ENCODE measurements around the gene DNAAF8. TPM values are rescaled to one million over a fixed set of nuclear protein-coding genes. Genes with fewer than 3 reads are reported as not detected.

DNAAF8 gene
- total RNA-seq, 4 donors from 2014 or later: 0.21 to 0.42 (median 0.38) TPM; not detected in 1

DNA sequence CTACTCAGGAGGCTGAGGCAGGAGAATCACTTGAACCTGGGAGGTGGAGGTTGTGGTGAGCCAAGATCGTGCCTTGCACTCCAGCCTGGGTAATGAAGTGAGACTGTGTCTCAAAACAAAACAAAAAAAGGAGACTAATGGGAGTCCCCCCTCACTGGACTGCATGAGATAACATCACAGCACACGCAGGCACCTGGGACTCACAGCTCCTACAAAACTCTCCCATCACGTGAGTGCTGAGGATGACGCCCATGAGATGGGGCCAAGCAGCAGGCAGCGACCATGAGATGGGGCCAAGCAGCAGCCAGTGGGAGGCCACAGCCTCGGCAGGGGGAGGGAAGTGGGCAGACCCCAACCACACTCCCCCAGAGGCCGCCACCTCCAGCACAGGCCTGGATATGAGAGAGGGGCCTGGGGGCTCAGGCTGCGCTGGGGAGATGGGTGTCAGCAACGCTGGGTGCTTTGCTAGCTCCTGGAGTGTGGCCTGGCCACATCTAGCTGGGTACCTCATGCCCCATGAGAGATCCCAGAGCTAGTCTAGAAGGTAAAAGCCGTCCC is 15.4 kb downstream of the DNAAF8 start:
- 78 to 87% methylated on average over 5 to 9 of the region's 10 CpGs for WGBS, 2 donors
- Histone ChIP-seq H3K36me3 (peaks cover 12 to 65% (median 44%) of the 10 kb centered on the region in 3 donors), H3K27ac (no peak overlapping the region), H3K27me3 (no peaks in the 10 kb centered on the region), H3K4me1 (peaks cover 0 to 18% (median 0%) of the 10 kb centered on the region in 3 donors), H3K9me3 (peaks cover 0 to 1% (median 0%) of the 10 kb centered on the region in 3 donors), H3K4me3 (no peak overlapping the region)
- no peak for TF ChIP-seq POLR2A (IDR thresholded peaks at IDR 0.05)
- TF ChIP-seq, protein P1, sequence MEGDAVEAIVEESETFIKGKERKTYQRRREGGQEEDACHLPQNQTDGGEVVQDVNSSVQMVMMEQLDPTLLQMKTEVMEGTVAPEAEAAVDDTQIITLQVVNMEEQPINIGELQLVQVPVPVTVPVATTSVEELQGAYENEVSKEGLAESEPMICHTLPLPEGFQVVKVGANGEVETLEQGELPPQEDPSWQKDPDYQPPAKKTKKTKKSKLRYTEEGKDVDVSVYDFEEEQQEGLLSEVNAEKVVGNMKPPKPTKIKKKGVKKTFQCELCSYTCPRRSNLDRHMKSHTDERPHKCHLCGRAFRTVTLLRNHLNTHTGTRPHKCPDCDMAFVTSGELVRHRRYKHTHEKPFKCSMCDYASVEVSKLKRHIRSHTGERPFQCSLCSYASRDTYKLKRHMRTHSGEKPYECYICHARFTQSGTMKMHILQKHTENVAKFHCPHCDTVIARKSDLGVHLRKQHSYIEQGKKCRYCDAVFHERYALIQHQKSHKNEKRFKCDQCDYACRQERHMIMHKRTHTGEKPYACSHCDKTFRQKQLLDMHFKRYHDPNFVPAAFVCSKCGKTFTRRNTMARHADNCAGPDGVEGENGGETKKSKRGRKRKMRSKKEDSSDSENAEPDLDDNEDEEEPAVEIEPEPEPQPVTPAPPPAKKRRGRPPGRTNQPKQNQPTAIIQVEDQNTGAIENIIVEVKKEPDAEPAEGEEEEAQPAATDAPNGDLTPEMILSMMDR (IDR thresholded peaks at IDR 0.05): no peak
- intact Hi-C loops (cut with DNase I): no loop called here
- no peak for DNase-seq

DNA sequence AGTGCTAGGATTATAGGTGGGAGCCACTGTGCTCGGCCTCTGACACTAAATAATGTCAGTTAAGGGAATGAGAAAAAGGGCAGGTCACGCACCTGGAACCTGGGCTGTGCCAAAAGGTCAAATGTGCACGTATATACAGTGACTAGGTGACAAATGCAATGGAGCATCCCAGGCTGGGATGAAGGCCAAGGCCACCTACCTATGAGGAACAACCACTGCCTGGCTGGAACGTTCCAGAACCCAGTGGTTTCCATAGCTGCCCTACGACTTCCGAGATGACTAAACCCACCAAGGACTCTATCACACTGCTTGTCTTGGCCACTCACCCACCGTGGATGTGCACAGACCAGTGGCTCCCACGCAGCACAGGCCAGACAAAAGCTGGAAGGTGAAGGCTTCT is 16.6 kb downstream of the DNAAF8 start:
- no peak overlapping the region for H3K4me3 ChIP-seq
- no peak for DNase-seq
- no peak for TF ChIP-seq POLR2A (IDR thresholded peaks at IDR 0.05)
- TF ChIP-seq, protein P1 (IDR thresholded peaks at IDR 0.05): no peak
- peaks cover 0 to 18% (median 0%) of the 10 kb centered on the region in 3 donors for H3K4me1 ChIP-seq
- no peaks in the 10 kb centered on the region for H3K27me3 ChIP-seq
- intact Hi-C loops (cut with DNase I): no loop called here
- peaks cover 0 to 6% (median 0%) of the 10 kb centered on the region in 3 donors for H3K9me3 ChIP-seq
- H3K36me3 ChIP-seq: peaks cover 12 to 76% (median 46%) of the 10 kb centered on the region in 3 donors
- H3K27ac ChIP-seq: no peak overlapping the region
- WGBS, 2 donors: 64 to 76% methylated on average over 5 to 6 of the region's 8 CpGs

DNA sequence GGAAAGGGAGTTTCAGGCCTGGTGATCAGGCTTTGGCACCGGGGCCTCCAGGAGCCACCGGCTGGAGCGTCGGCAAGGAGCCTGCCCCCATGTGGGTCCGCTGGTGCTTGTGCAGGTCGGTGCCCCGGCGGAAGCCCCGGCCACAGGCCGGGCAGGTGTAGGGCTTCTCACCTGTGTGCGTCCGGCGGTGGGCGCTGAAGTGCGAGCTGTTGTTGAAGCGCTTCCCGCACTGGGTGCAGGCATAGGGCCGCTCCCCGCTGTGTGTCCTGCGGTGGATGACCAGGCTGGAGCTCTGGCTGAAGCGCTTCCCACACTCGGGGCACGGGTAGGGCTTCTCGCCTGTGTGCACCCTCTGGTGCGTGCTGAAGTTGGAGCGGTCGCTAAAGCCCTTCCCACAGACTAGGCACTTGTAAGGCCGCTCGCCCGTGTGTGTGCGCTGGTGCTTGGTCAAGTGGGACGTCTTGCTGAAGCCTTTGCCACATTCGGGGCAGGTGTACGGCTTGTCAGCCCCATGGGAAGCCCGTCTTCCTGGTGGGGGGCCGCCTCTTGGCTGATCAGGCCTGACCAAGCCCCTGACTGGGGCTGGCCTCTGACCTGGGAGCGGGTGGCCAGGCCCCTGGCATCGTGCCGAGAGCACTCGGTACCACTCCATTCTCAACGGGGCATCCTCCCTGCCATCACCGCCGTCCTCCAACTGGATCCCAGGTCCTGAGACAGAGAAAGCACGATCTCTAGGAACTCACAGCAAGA is 18.2 kb downstream of the DNAAF8 start:
- 91 to 100% methylated on average over 2 to 16 of the region's 44 CpGs for WGBS, 2 donors
- peaks cover 0 to 4% (median 0%) of the 10 kb centered on the region in 3 donors for H3K4me1 ChIP-seq
- peaks cover 0 to 6% (median 0%) of the 10 kb centered on the region in 3 donors for H3K9me3 ChIP-seq
- peaks cover 12 to 93% (median 46%) of the 10 kb centered on the region in 3 donors for H3K36me3 ChIP-seq
- intact Hi-C loops (cut with DNase I): no loop called here
- DNase-seq: no peak
- H3K27me3 ChIP-seq: no peaks in the 10 kb centered on the region
- H3K4me3 ChIP-seq: no peak overlapping the region
- no peak overlapping the region for H3K27ac ChIP-seq
- TF ChIP-seq, protein P1 (IDR thresholded peaks at IDR 0.05): no peak
- TF ChIP-seq POLR2A (IDR thresholded peaks at IDR 0.05): no peak

DNA sequence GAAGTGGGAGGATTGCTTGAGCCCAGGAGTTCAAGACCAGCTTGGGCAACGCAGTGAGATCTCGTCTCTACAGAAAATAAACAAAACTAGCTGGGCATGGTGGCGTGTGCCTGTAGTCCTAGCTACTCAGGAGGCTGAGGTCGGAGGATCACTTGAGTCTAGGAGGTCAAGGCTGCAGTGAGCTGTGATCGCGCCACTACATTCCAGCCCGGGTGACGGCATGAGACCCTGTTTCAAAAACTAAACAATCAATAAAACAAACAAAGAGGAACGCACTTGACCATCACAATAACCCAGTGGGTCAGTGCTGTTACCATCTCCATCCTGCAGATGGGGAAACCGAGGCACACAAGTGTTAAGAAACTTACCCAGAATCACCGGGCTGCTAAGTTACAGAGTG is 18.9 kb downstream of the DNAAF8 start:
- Histone ChIP-seq H3K4me3 (no peak overlapping the region), H3K27ac (no peak overlapping the region), H3K4me1 (no peaks in the 10 kb centered on the region), H3K36me3 (peaks cover 17 to 100% (median 46%) of the 10 kb centered on the region in 3 donors), H3K9me3 (peaks cover 0 to 6% (median 0%) of the 10 kb centered on the region in 3 donors), H3K27me3 (no peaks in the 10 kb centered on the region)
- WGBS, 2 donors: 92% methylated on average over 10 to 11 of the region's 11 CpGs
- no peak for DNase-seq
- intact Hi-C loops (cut with DNase I): no loop called here
- TF ChIP-seq, protein P1 (IDR thresholded peaks at IDR 0.05): no peak
- TF ChIP-seq POLR2A (IDR thresholded peaks at IDR 0.05): no peak

DNA sequence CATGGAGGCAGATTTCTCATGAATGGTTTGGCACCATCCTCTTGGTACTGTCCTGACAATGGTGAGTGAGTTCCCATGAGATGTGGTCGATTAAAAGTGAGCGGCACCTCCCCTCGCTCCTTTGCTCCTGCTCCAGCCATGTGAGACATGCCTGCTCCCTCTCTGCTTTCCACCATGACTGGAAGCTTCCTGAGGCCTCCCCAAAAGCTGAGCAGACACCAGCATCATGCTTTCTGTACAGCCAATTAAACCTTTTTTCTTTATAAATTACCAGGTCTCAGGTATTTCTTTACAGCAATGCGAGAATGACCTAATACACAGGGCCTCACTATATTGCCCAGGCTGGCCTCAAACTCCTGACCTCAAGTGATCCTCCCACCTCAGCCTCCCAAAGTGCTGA is 20.5 kb downstream of the DNAAF8 start:
- WGBS, 2 donors: 94 to 98% methylated on average over 4 of the region's 4 CpGs
- Histone ChIP-seq H3K4me3 (no peak overlapping the region), H3K27ac (no peak overlapping the region), H3K4me1 (no peaks in the 10 kb centered on the region), H3K9me3 (peaks cover 0 to 6% (median 0%) of the 10 kb centered on the region in 3 donors), H3K27me3 (no peaks in the 10 kb centered on the region), H3K36me3 (peaks cover 21 to 100% (median 49%) of the 10 kb centered on the region in 3 donors)
- no peak for DNase-seq
- TF ChIP-seq POLR2A (IDR thresholded peaks at IDR 0.05): no peak
- TF ChIP-seq, protein P1 (IDR thresholded peaks at IDR 0.05): no peak
- intact Hi-C loops (cut with DNase I): no loop called here
